ENCODE results near the gene OSGEPL1.
"Not testable (repeated sequence)": the region's sequence is repeated elsewhere in the genome, so short reads cannot be mapped to it uniquely, and the experiment has no call there.

Gene OSGEPL1

GRCh38 chr2:189751080-189751658 is 11.4 kb downstream of the OSGEPL1 start:
- DNase-seq, result peak in 1 of 56 donors; percentile 1

- DNase-seq, result no peak
Observed at GRCh38 chr2:189729430-189729829, 33.2 kb downstream of the OSGEPL1 start.

- DNase-seq, result no peak
Observed at GRCh38 chr2:189726849-189727248, 35.7 kb downstream of the OSGEPL1 start.

- no peak for DNase-seq
Observed at GRCh38 chr2:189726271-189726670, 36.3 kb downstream of the OSGEPL1 start.

DNA sequence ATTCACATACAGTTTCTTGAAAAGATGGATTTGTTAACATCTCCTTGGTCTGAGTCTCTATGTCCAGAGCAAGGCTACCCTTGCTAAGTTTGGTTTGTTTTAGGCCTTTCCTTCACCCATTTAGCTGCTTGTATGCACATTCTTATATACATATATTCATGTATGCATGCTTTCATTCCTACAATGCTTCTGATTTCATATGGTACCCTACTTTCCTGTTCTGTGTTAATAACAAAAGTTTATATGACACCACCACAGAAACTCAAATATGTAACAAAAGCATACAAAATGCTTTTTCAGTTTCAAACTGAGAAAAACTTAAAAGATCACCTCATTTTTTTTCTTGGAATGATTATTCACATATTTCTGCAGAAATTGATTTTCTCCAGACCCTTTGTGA is 39.4 kb downstream of the OSGEPL1 start:
- no peak for DNase-seq

GRCh38 chr2:189719571-189719970 is 43.0 kb downstream of the OSGEPL1 start:
- no peak for DNase-seq

DNA sequence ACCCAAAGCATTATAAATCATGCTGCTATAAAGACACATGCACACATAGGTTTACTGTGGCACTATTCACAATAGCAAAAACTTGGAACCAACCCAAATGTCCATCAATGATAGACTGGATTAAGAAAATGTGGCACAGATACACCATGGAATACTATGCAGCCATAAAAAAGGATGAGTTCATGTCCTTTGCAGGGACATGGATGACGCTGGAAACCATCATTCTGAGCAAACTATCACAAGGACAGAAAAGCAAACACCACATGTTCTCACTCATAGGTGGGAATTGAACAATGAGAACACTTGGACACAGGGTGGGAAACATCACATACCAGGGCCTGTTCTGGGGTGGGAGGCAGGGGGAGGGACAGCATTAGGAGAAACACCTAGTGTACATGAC is 45.0 kb downstream of the OSGEPL1 start:
- not testable (repeated sequence) for DNase-seq

GRCh38 chr2:189709501-189710221 is 52.9 kb downstream of the OSGEPL1 start:
- no peak for DNase-seq

GRCh38 chr2:189702071-189702470 is 60.5 kb downstream of the OSGEPL1 start:
- DNase-seq, result no peak

- DNase-seq, result no peak
Observed at GRCh38 chr2:189700681-189701080, 61.9 kb downstream of the OSGEPL1 start.

DNA sequence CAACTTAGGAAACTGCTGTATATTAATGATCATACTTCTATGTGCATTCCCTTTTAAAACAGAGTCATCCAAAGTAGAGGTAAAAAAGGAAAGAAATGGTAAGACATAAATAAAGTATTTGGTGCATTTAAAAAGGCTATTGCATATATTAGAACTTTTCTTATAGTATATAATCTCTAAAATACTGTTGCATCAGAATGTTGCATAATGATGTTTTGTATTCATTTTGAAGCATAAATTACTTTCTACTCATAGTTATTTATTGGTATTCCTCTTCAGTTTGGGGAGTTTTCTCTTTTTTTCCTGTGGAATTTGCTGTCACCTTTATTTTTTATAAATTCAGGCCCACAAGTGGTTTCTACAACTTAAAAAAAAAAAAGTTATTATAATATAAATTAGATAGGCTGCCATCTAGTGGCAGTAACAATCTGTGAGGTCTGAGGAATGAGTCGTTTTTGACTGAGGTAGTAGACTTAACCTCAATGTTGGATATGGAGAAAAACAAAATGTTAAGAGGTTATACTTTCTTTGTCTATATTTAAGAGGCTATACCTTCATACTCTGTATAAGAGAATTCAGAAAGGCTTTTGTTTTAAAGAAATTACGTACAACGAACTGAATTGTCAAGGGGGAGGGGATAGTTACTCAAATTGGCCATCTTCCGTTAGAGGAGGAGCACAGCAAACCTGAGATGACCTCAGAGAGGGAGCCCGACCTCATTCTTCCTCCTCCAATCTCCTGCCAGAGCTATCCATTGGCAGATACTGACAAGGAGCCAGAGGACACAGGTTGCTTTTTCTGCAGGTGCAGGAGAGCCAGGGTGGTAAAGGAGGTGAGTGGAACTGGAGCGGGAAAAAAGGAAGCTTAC is 64.3 kb downstream of the OSGEPL1 start:
- DNase-seq, result peak in 4 of 56 donors; percentile 2 to 27 (median 16)

Data from nucleus accumbens (tissue), 56 donors.